H9 (cell line): ENCODE data around the gene FARP1. TPM values are rescaled to one million over a fixed set of nuclear protein-coding genes. Genes with fewer than 3 reads are reported as not detected.

ENCODE experiments used
- DNase-seq: peaks from one replicate; pipeline ENCODE4 v3.0.0-alpha.2; 2017
- H2AFZ ChIP-seq: one replicate; pipeline ENCODE4 v1.6.1; 2013; ENCODE audit warnings: mild to moderate bottlenecking, low read length, control low read depth, moderate library complexity
- H2AK5ac ChIP-seq: 2 replicates; pipeline ENCODE4 v1.6.1; 2013; ENCODE audit warnings: low read length, control low read depth, mixed read lengths; ENCODE audit not compliant: insufficient read length
- H2BK120ac ChIP-seq: one replicate; pipeline ENCODE4 v1.6.1; 2013; ENCODE audit warnings: low read depth, mild to moderate bottlenecking, low read length, control low read depth, inconsistent platforms; ENCODE audit not compliant: poor library complexity, severe bottlenecking
- H2BK12ac ChIP-seq: 2 replicates; pipeline ENCODE4 v1.6.1; 2013; ENCODE audit warnings: low read length, control low read depth, mixed read lengths, low read depth; ENCODE audit not compliant: insufficient read length
- H2BK15ac ChIP-seq: 2 replicates; pipeline ENCODE4 v1.6.1; 2013; ENCODE audit warnings: low read depth, low read length, control low read depth
- H2BK20ac ChIP-seq: one replicate; pipeline ENCODE4 v1.6.1; 2013; ENCODE audit warnings: low read depth, mild to moderate bottlenecking, low read length, control low read depth, inconsistent platforms; ENCODE audit not compliant: poor library complexity, severe bottlenecking
- H2BK5ac ChIP-seq: 2 replicates; pipeline ENCODE4 v1.6.1; 2013; ENCODE audit warnings: low read length, control low read depth, mixed read lengths; ENCODE audit not compliant: insufficient read length
- H3K14ac ChIP-seq: 2 replicates; pipeline ENCODE4 v1.6.1; 2013; ENCODE audit warnings: low read length, control low read depth; ENCODE audit not compliant: insufficient read depth
- H3K18ac ChIP-seq: 2 replicates; pipeline ENCODE4 v1.6.1; 2013; ENCODE audit warnings: low read depth, mild to moderate bottlenecking, mixed read lengths, low read length, control low read depth; ENCODE audit not compliant: insufficient read length
- H3K23ac ChIP-seq: 2 replicates; pipeline ENCODE4 v1.6.1; 2013; ENCODE audit warnings: low read length, control low read depth, mixed read lengths, low read depth; ENCODE audit not compliant: insufficient read length
- H3K23me2 ChIP-seq: 2 replicates; pipeline ENCODE4 v1.6.1; 2013; ENCODE audit warnings: low read depth, mild to moderate bottlenecking, mixed read lengths, low read length, control low read depth; ENCODE audit not compliant: insufficient read length, poor library complexity, severe bottlenecking
- H3K27ac ChIP-seq: 2 replicates; pipeline ENCODE4 v1.5.1; 2013; ENCODE audit warnings: low read length, control low read depth, mixed read lengths, low read depth; ENCODE audit not compliant: insufficient read length
- H3K27me3 ChIP-seq: 2 replicates; pipeline ENCODE4 v1.6.1; 2013; ENCODE audit warnings: low read length, control low read depth, inconsistent platforms; ENCODE audit not compliant: insufficient read depth
- H3K4ac ChIP-seq: 2 replicates; pipeline ENCODE4 v1.6.1; 2013; ENCODE audit warnings: low read depth, mild to moderate bottlenecking, control low read depth, inconsistent platforms, low read length, moderate library complexity
- H3K4me1 ChIP-seq: 2 replicates; pipeline ENCODE4 v1.6.1; 2013; ENCODE audit warnings: low read length, control low read depth, inconsistent platforms; ENCODE audit not compliant: insufficient read depth
- H3K4me2 ChIP-seq: 2 replicates; pipeline ENCODE4 v1.6.1; 2013; ENCODE audit warnings: low read length, control low read depth, mixed read lengths; ENCODE audit not compliant: insufficient read length, insufficient read depth
- H3K56ac ChIP-seq: 2 replicates; pipeline ENCODE4 v1.6.1; 2013; ENCODE audit warnings: low read depth, mild to moderate bottlenecking, mixed read lengths, low read length, control low read depth; ENCODE audit not compliant: insufficient read length
- H3K79me1 ChIP-seq: 2 replicates; pipeline ENCODE4 v1.6.1; 2013; ENCODE audit warnings: low read depth, mild to moderate bottlenecking, moderate library complexity, low read length, control low read depth, inconsistent platforms; ENCODE audit not compliant: insufficient read depth, poor library complexity, severe bottlenecking
- H3K79me2 ChIP-seq: 2 replicates; pipeline ENCODE4 v1.6.1; 2013; ENCODE audit warnings: low read length, control low read depth, inconsistent platforms; ENCODE audit not compliant: insufficient read depth
- H3K9ac ChIP-seq: 2 replicates; pipeline ENCODE4 v1.6.1; 2013; ENCODE audit warnings: low read length, control low read depth, mixed read lengths; ENCODE audit not compliant: insufficient read length; ENCODE audit errors: extremely low read depth
- H3K9me3 ChIP-seq: one replicate; pipeline ENCODE4 v1.6.1; 2013; ENCODE audit warnings: low read depth, low read length, inconsistent platforms; ENCODE audit not compliant: control insufficient read depth
- H3T11ph ChIP-seq: one replicate; pipeline ENCODE4 v1.6.1; 2013; ENCODE audit warnings: mild to moderate bottlenecking, low read length, control low read depth, inconsistent platforms
- H4K20me1 ChIP-seq: one replicate; pipeline ENCODE4 v1.6.1; 2013; ENCODE audit not compliant: control insufficient read depth, insufficient read length, insufficient read depth
- H4K5ac ChIP-seq: 2 replicates; pipeline ENCODE4 v1.6.1; 2013; ENCODE audit warnings: low read depth, mild to moderate bottlenecking, mixed read lengths, low read length, control low read depth; ENCODE audit not compliant: insufficient read length
- H4K8ac ChIP-seq: replicated peaks from 2 replicates; pipeline ENCODE4 v1.6.1; 2013; ENCODE audit warnings: low read length, control low read depth, mixed read lengths, low read depth; ENCODE audit not compliant: insufficient read length
- H4K91ac ChIP-seq: 2 replicates; pipeline ENCODE4 v1.6.1; 2013; ENCODE audit warnings: low read depth, mild to moderate bottlenecking, moderate library complexity, mixed read lengths, low read length, control low read depth; ENCODE audit not compliant: insufficient read length
- H3K27ac Mint-ChIP-seq, 3 experiments: 2 replicates in 2 of 3; 3 replicates in 1 of 3; pipeline ENCODE4 v1.8.0; 2020 to 2021; ENCODE audit warnings: mixed read lengths in 3 of 3, mild to moderate bottlenecking in 1 of 3, moderate library complexity in 1 of 3
- H3K27me3 Mint-ChIP-seq: 2 replicates; pipeline ENCODE4 v1.8.0; 2021; ENCODE audit warnings: low read depth, mild to moderate bottlenecking, moderate library complexity, mixed read lengths
- H3K36me3 Mint-ChIP-seq, 3 experiments: 2 replicates in 2 of 3; 3 replicates in 1 of 3; pipeline ENCODE4 v1.8.0; 2020 to 2021; ENCODE audit warnings: low read depth in 3 of 3, mixed read lengths in 3 of 3; ENCODE audit not compliant: insufficient read depth in 1 of 3
- H3K4me1 Mint-ChIP-seq, 2 experiments: 2 replicates each; pipeline ENCODE4 v1.8.0; 2020; ENCODE audit warnings: mixed read lengths in 2 of 2
- H3K4me3 Mint-ChIP-seq, 2 experiments: 2 replicates in 1 of 2; 3 replicates in 1 of 2; pipeline ENCODE4 v1.8.0; 2020 to 2021; ENCODE audit warnings: mild to moderate bottlenecking in 2 of 2, mixed read lengths in 2 of 2, moderate library complexity in 1 of 2
- H3K9me3 Mint-ChIP-seq, 2 experiments: 2 replicates in 1 of 2; 3 replicates in 1 of 2; pipeline ENCODE4 v1.8.0; 2020; ENCODE audit warnings: mild to moderate bottlenecking in 2 of 2, mixed read lengths in 2 of 2, moderate library complexity in 1 of 2
- CTCF ChIP-seq: fragments of 200-600 bp; sonication (generic); conservative IDR thresholded peaks from 3 replicates; pipeline ENCODE4 v1.8.0; 2021; ENCODE audit warnings: antibody characterized with exemption, mild to moderate bottlenecking
- WGBS: extraction: QIAGEN DNeasy Blood & Tissue Kit; methylation state at CpG from one replicate; pipeline ENCODE4 v1.1.7; 2013; ENCODE audit warnings: missing lambda C conversion rate, low lambda C conversion rate, mixed read lengths; ENCODE audit not compliant: insufficient read length; ENCODE audit errors: extremely low coverage; 5-methylcytosine and 5-hydroxymethylcytosine counted together
- total RNA-seq: library from RNA; stranded (reverse); gene quantifications from 2 replicates; pipeline ENCODE4 v1.2.1, GENCODE V29; 2021

The FARP1 gene
- total RNA-seq, 1 experiment from 2014 or later, result 95.9 TPM

- H3K23me2 ChIP-seq, result no peaks in the 10 kb centered on the region
- H3K4me1 ChIP-seq, result no peaks in the 10 kb centered on the region
- no peak for TF ChIP-seq CTCF
- H2AK5ac ChIP-seq, result no peak overlapping the region
- H4K91ac ChIP-seq, result no peak overlapping the region
- no peak overlapping the region for H3K4me2 ChIP-seq
- no peak overlapping the region for H3K9ac ChIP-seq
- no peak overlapping the region for H3K4me3 Mint-ChIP-seq
- H3K27me3 Mint-ChIP-seq, result no peaks in the 10 kb centered on the region
- H3K27ac ChIP-seq, result no peak overlapping the region
- H3K79me2 ChIP-seq, result no peaks in the 10 kb centered on the region
- no peak overlapping the region for H3K4ac ChIP-seq
- H3K23ac ChIP-seq, result no peak overlapping the region
- no peak overlapping the region for H2BK15ac ChIP-seq
- H2BK120ac ChIP-seq, result no peak overlapping the region
- no peaks in the 10 kb centered on the region for H3K79me1 ChIP-seq
- no peak overlapping the region for H3K56ac ChIP-seq
- H2BK20ac ChIP-seq, result no peak overlapping the region
- H4K8ac ChIP-seq, result no peak overlapping the region
- no peaks in the 10 kb centered on the region for H4K20me1 ChIP-seq
- 0 out of 7 replicates have a peak overlapping the region, but pooled peaks of 1 of the 3 experiments have one; percentile 64 for H3K27ac Mint-ChIP-seq
- no peak overlapping the region for H2BK12ac ChIP-seq
- peaks cover 41 to 86% (median 81%) of the 10 kb centered on the region in 3 experiments for H3K36me3 Mint-ChIP-seq
- H3K27me3 ChIP-seq, result no peaks in the 10 kb centered on the region
- no peaks in the 10 kb centered on the region for H3K9me3 Mint-ChIP-seq
- H3K14ac ChIP-seq, result no peak overlapping the region
- peaks cover 13 to 17% of the 10 kb centered on the region in 2 experiments for H3K4me1 Mint-ChIP-seq
- no peak overlapping the region for H2BK5ac ChIP-seq
- no peak overlapping the region for H3T11ph ChIP-seq
- no peak overlapping the region for H2AFZ ChIP-seq
- H3K9me3 ChIP-seq, result no peaks in the 10 kb centered on the region
- WGBS, result no CpG with 5 or more reads among the region's 16 CpGs
- DNase-seq, result no peak
- H3K18ac ChIP-seq, result no peak overlapping the region
- no peak overlapping the region for H4K5ac ChIP-seq
Observed at GRCh38 chr13:98458431-98458830, 315.5 kb downstream of the FARP1 start.
